ENCODE results near the gene STYX. TPM values are rescaled to one million over a fixed set of nuclear protein-coding genes. Genes with fewer than 3 reads are reported as not detected.

Gene STYX
- total and polyA plus RNA-seq, 2 of the 8 experiments (the other 6 are each of a cell fraction or from before 2014, with no cell fraction given) = 8.3 to 29.0 TPM

- Histone ChIP-seq H2AK5ac (ENCODE audit: low read depth, low read length) (no peak overlapping the region), H2BK5ac (ENCODE audit: low read depth, low read length) (no peak overlapping the region), H3K9ac (replicated peaks in 1 of 4; ENCODE audit: extremely low read depth in 1 of 4, low read depth in 3 of 4, low read length in 3 of 4) (no peak overlapping the region; a peak in 1 of 7 replicates), H3K79me1 (ENCODE audit: low read depth, low read length) (peaks cover 3% of the 10 kb centered on the region), H2AFZ (ENCODE audit: low read length) (no peak overlapping the region), H4K91ac (replicated peaks; ENCODE audit: insufficient read length, low read length) (no peak overlapping the region), H2BK20ac (ENCODE audit: low read length) (no peak overlapping the region), H4K5ac (ENCODE audit: insufficient read length, low read depth, low read length) (no peak overlapping the region), H3K14ac (ENCODE audit: insufficient read length) (no peak overlapping the region), H3K4ac (replicated peaks; ENCODE audit: insufficient read length, low read depth, low read length) (no peak overlapping the region), H3K4me2 (ENCODE audit: insufficient read depth in 1 of 2, low read depth in 2 of 2, low read length in 2 of 2) (no peak overlapping the region), H3K4me1 (replicated peaks in 1 of 4; ENCODE audit: control insufficient read depth in 3 of 4, insufficient read depth in 4 of 4, low read length in 3 of 4) (no peaks in the 10 kb centered on the region), H4K8ac (ENCODE audit: extremely low read depth, insufficient read depth, low read length) (no peak overlapping the region), H3K27ac (ENCODE audit: low read depth, low read length) (no peak overlapping the region), H3K36me3 (ENCODE audit: control insufficient read depth in 2 of 4, insufficient read depth in 4 of 4, low read length in 3 of 4) (peaks cover 19 to 81% (median 57%) of the 10 kb centered on the region in 4 experiments), H3K4me3 (ENCODE audit: extremely low read depth in 1 of 4, insufficient read depth in 2 of 4, low read depth in 3 of 4, low read length in 4 of 4) (no peak overlapping the region), H2BK12ac (ENCODE audit: low read depth, low read length) (no peak overlapping the region), H3K23me2 (ENCODE audit: low read depth, low read length) (no peaks in the 10 kb centered on the region), H2BK120ac (replicated peaks; ENCODE audit: low read depth, low read length) (no peak overlapping the region), H3K56ac (replicated peaks; ENCODE audit: insufficient read length, low read depth, low read length) (no peak overlapping the region), H2BK15ac (ENCODE audit: low read length) (no peak overlapping the region), H3K27me3 (replicated peaks in 1 of 4; ENCODE audit: control insufficient read depth in 3 of 4, extremely low read depth in 1 of 4, insufficient read depth in 3 of 4, low read length in 3 of 4) (no peaks in the 10 kb centered on the region), H4K20me1 (replicated peaks in 1 of 2; ENCODE audit: control insufficient read depth in 1 of 2, insufficient read depth in 2 of 2, low read length in 2 of 2) (peaks cover 0 to 6% of the 10 kb centered on the region in 2 experiments), H3K18ac (ENCODE audit: extremely low read depth, low read length) (no peak overlapping the region), H3K79me2 (ENCODE audit: control insufficient read depth in 1 of 2, insufficient read depth in 2 of 2, low read length in 2 of 2) (no peaks in the 10 kb centered on the region), H3K9me3 (ENCODE audit: insufficient read depth in 2 of 2, low read depth in 1 of 2, low read length in 1 of 2) (no peaks in the 10 kb centered on the region), H3K23ac (ENCODE audit: insufficient read length) (no peak overlapping the region)
- DNase-seq (ENCODE audit: low read depth in 1 of 2, low spot score in 2 of 2) (no peak), FAIRE-seq (no peak)
- ChIA-PET CTCF (ENCODE audit: partially characterized antibody) (interaction anchor here (0.6 to 1.7 kb wide), 7 partner anchors 11 to 1863 kb away, joined by 3 to 5 read pairs (median 4); no protein-coding TSS in a partner anchor), POLR2A (ENCODE audit: partially characterized antibody) (interaction anchor here (1.5 to 4.6 kb wide), 4 partner anchors 12 to 18 kb away, joined by 4 to 17 read pairs (median 7); partner anchors contain the start of gene PSMC6)
- 96% methylated on average over 4 of the region's 4 CpGs; no CpG with 5 or more reads in 1 of the 2 experiments for WGBS, 2 experiments (ENCODE audit: extremely low coverage in 1 of 2, insufficient coverage in 1 of 2, insufficient read length in 1 of 2, insufficient replicate concordance in 2 of 2, low coverage in 1 of 2, low lambda C conversion rate in 2 of 2, missing lambda C conversion rate in 1 of 2)
- TF ChIP-seq HDAC6 (IDR thresholded peaks at IDR 0.05; ENCODE audit: low read depth, low read length) = no peak
- no peak for TF ChIP-seq POLR2AphosphoS5 (IDR thresholded peaks at IDR 0.05; ENCODE audit: low read depth, low read length)
- TF ChIP-seq BCL11A (IDR thresholded peaks at IDR 0.05; ENCODE audit: low read depth in 2 of 2, low read length in 2 of 2) = no peak
- TF ChIP-seq CBX8 (IDR thresholded peaks at IDR 0.05; ENCODE audit: borderline replicate concordance, low read depth, low read length) = no peak
- TF ChIP-seq CHD1 (IDR thresholded peaks at IDR 0.05; ENCODE audit: low read depth, low read length) = no peak
- no peak for TF ChIP-seq SAP30 (IDR thresholded peaks at IDR 0.05; ENCODE audit: insufficient read depth, insufficient replicate concordance, low read length)
- TF ChIP-seq TAF7 (optimal IDR thresholded peaks at IDR 0.05; ENCODE audit: borderline replicate concordance, low read depth, low read length) = no peak
- TF ChIP-seq SP2 (IDR thresholded peaks at IDR 0.05; ENCODE audit: low read length) = no peak
- TF ChIP-seq CTCF (IDR thresholded peaks at IDR 0.05; ENCODE audit: control extremely low read depth in 1 of 3, insufficient read depth in 1 of 3, low read depth in 1 of 3, low read length in 3 of 3) = no peak
Observed at GRCh38 chr14:52723514-52724359, 6.2 kb upstream of the STYX start.

Data from H1 (cell line).